ENCODE data around the gene FBXW8.

FBXW8 gene

GRCh38 chr12:116955382-116956021 is 44.8 kb downstream of the FBXW8 start:
- DNase-seq (ENCODE audit: low read depth in 3 of 3): no peak

GRCh38 chr12:116958402-116959197 is 47.9 kb downstream of the FBXW8 start:
- no peak for DNase-seq (ENCODE audit: low read depth in 3 of 3)

DNA sequence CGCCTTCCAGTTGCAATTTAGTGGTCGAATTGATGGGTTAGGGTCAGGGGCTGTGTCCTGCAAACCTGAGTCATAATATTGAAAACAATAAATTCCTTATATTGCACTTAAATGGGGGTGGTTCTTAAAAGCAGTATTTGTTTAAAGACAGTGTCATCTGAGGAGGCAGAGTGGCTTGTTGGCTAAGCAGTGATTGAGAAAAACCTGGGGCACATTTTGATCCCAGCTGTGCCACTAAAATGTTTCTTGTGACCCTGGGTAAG is 48.4 kb downstream of the FBXW8 start:
- no peak for DNase-seq (ENCODE audit: low read depth in 3 of 3)

DNA sequence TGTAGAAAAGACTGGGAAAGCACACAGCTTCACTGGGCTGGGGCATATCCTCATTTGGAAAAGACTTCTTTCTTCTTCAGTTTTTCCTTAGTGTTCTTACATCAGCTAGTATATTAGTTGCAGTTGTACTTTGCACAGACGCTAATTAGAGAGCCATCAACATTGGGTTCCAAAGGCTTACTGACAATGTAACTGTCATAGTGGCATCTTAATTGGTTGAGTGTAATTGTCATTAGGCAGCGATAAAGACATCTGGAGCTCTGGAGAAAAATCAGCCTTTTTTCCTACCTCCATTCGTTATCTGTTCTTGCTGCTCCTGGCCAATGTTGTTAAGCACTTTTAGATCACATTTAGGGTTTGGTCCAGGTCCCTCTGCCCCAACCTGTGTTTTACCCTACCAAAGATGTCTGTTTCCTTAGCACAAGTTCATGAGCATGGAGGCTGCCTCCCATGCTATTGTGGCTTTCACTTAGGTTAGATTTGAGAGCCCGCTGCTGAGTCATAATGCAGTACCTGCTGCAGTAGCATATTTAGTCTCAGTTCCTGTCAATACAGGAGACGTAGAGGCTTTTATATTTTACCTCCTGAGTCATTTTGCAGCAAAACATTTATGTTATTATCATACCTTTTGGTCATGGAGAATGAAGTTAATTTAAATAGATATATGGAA is 49.2 kb downstream of the FBXW8 start:
- peak; percentile 3 to 43 (median 23) for DNase-seq (ENCODE audit: low read depth in 3 of 3)

DNA sequence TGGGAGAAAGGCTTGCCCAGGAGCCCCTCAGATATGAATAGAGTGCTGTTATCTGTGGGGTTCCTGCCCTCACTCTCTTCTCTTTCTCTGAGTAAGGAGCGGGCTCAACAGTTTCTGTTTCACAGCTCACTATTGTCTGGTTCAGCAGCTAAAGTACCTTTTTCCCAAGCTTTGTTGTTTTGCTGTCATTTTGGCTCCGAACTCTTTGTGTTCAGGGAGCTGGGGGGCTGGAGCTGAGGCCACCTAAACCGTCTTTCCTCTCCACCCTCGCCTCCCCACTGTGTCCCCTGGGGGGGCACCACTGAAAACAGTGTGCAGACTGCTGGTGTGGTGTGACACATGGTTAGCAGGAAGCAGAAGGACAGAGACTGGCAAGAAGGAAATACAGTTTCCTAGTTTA is 51.4 kb downstream of the FBXW8 start:
- DNase-seq (ENCODE audit: low read depth in 3 of 3): no peak

- DNase-seq (ENCODE audit: low read depth in 3 of 3): no peak
These were observed 52.1 kb downstream of the FBXW8 start for GRCh38 chr12:116962783-116963356.

DNA sequence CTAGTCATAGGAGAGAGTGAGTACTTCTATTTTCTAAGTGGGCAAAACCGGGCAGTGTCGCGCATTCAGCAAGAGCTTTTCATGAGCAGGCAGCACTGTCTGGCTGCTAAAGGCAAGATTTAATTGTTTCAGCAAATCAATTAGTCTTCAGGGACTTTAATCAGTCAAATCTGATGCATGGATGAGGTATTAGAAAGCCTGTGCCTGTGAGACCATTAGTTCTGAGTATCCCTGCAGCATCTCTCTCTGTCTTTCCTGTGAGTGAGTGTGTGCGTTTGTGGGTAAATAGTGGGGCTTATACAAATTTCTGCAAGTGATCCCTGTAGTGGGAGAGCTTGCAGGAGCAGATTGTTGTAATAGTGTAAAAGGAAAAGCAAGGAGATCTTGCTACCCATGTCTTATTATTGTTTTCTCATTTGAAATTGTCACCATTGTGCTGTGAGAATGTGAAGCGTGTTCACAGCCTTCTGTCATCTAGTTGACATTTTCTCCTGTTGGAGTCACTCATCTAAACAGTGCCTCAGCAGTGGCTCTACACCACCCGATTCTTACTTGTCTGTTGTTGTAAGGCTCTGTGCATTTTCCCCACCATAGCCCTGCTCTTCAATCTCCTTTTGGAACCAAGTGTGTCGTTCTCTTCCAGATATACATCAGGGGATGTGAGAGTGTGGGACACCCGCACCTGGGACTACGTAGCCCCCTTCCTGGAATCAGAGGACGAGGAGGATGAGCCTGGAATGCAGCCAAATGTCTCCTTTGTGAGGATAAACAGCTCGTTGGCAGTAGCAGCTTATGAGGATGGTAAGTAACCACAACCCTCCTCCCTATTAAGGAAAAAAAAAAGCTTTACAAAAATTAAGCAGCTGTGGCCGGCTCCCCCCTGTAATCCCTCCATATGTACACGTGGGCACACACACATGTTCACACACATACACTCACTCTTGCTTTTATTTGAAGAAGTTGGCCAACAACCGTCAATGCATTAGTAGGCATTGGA is 53.6 kb downstream of the FBXW8 start:
- no peak for DNase-seq (ENCODE audit: low read depth in 3 of 3)

GRCh38 chr12:116968986-116969385 is 58.2 kb downstream of the FBXW8 start:
- DNase-seq (ENCODE audit: low read depth in 3 of 3): no peak

- no peak for DNase-seq (ENCODE audit: low read depth in 3 of 3)
These were observed 59.1 kb downstream of the FBXW8 start for GRCh38 chr12:116969615-116970585.

DNA sequence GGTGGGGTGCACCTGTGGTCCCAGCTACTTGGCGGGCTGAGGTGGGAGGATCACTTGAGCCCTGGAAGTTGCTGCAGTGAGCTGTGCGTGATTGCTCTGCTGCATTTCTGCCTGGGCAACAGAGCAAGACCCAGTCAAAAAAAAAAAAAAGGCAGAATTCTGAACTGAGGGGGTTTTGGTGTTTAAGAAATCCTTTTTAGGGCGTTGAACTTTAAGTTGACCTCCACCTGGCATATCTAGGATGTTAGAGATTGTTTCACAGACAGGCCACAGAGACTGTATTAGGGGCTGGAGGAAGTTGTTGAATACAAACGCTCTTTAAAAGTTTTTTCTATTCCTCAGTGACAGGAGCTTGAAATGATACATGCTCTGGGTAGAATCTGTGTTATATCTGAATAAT is 60.5 kb downstream of the FBXW8 start:
- no peak for DNase-seq (ENCODE audit: low read depth in 3 of 3)

GRCh38 chr12:116975779-116976393 is 65.1 kb downstream of the FBXW8 start:
- DNase-seq (ENCODE audit: low read depth in 3 of 3): no peak

GRCh38 chr12:116977465-116978380 is 67.0 kb downstream of the FBXW8 start:
- no peak for DNase-seq (ENCODE audit: low read depth in 3 of 3)

DNA sequence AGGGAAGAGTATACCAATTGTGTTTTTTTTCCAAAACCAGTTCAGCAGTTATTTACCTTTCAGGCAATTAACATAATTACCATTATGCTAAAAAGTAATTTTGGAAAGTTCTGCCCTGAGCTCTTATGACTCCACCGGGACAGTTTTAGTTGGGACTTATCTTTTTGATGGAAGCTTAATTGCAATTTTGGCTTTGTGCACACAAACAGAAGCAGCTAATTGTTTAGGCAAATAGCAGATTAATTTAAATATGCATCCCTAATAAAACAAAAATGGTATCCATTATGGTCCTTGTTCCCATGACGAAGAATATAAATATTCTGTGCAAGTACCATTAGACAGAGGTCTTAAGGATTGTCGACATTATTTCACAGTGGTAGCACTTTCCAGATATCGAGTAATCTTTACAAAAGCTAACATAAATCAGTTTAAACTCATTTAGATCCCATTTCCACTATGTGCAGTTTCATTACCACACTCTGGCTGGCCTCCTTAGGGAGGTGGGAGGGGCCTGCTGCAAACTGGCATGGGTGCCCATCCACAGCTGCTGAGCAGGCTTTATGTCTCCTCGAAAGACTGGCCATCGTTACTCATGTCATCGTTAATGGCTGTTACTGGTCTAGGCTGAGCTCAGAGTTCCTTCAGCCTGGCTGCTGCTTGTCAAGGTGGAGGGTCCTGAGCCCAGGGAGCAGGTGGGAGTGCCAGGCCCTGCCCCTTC is 68.2 kb downstream of the FBXW8 start:
- DNase-seq (ENCODE audit: low read depth in 3 of 3): no peak

DNA sequence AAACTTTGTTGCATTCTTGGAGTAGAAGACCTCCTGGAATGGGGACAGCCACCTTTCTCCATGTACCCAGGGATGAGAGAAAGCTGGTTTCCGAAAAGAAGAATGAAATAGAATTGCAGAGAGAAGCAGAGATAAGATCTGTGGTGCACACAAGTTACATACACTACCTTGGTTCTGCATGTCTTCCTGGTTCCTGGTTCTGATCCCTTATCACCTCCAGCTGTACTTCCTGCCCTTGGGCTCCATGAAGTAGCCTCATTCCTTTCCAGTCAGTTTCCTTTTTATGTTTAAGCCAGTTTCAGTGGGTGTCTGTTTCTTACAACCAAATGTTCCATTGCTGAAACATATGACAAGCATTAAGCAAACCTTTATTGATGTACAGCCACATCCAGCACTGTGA is 69.3 kb downstream of the FBXW8 start:
- DNase-seq (ENCODE audit: low read depth in 3 of 3): no peak

DNA sequence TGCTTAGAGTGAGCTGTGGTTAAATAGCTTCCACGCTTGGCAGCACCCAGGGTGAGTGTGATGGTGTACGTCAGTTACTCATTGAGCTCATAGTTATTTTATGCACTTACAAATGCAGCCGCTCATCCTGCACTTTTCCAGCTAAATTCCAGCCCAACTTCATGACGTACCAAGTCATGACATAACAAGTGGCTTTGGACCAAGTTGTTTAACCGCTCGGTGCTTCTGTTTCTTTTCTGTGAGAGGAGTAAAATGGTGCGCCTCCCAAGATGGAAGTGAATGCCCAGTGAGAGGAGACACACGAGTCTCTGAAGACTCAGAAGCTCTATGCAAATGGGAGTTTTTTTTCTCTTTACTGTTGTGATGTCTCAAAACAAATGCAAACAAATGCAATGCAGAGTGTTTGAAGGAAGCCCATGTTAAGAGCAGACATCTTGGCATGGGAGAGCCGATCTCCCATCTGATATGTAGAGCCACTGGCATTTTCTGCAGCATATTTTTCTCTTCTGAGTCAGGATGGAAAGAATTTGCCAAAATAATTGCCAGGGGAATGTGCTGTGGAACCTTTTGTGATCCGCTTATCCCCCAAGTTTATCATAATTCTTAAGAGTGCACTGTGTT is 72.2 kb downstream of the FBXW8 start:
- DNase-seq (ENCODE audit: low read depth in 3 of 3): no peak

DNA sequence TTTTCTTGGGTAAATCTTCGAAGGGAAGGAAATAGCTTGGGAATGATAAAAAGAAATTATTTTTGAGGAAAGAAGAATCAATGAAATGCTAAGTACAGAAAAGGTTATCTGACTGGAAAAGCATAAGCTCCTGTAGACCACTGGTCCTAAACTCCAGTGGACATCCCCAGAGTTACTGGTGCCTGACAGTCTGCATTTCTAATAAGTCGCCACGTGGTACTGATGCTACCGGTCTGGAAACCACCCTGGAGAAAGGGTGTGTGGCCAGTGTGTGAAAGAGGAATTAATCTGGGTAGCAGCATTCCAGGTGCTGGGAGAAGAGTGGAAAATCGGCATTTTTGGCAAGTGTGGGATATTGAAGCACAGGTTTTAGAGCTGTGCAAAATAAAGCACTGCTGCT is 73.3 kb downstream of the FBXW8 start:
- no peak for DNase-seq (ENCODE audit: low read depth in 3 of 3)

- no peak for DNase-seq (ENCODE audit: low read depth in 3 of 3)
These were observed 79.6 kb downstream of the FBXW8 start for GRCh38 chr12:116990329-116990728.

Measured in stimulated activated CD4-positive, alpha-beta T cell treated with anti-CD3 and anti-CD28 coated beads, TNF-alpha, amount 100 ng/mL, for 24 hours (primary cell).